ENCODE results near the gene PRPF40A. TPM values are rescaled to one million over a fixed set of nuclear protein-coding genes. Genes with fewer than 3 reads are reported as not detected.

The PRPF40A gene
- total and polyA plus RNA-seq, 8 donors, result 11.3 to 185 (median 71.7) TPM

GRCh38 chr2:152676461-152676860 lies 40.8 kb downstream of the PRPF40A start:
- no peaks in the 10 kb centered on the region for H3K4me1 ChIP-seq
- DNase-seq, result no peak
- peaks cover 24 to 99% (median 96%) of the 10 kb centered on the region in 4 donors for H3K36me3 ChIP-seq
- no peak overlapping the region for H3K4me3 ChIP-seq
- intact Hi-C loops (cut with DNase I; ENCODE audit: low total_unique reads), result no loop called here
- H3K27ac ChIP-seq, result no peak overlapping the region
- TF ChIP-seq EP300 (IDR thresholded peaks at IDR 0.05), result no peak
- no peak for TF ChIP-seq POLR2AphosphoS5 (IDR thresholded peaks at IDR 0.05)
- no peak for TF ChIP-seq CTCF (IDR thresholded peaks at IDR 0.05)
- no peak for TF ChIP-seq POLR2A (IDR thresholded peaks at IDR 0.05)
- no peaks in the 10 kb centered on the region for H3K9me3 ChIP-seq
- WGBS, 5 donors, result 91 to 97% (median 95%) methylated on average over 3 of the region's 3 CpGs
- no peaks in the 10 kb centered on the region for H3K27me3 ChIP-seq

GRCh38 chr2:152674334-152674733 lies 42.9 kb downstream of the PRPF40A start:
- TF ChIP-seq POLR2A (IDR thresholded peaks at IDR 0.05) (no peak), CTCF (IDR thresholded peaks at IDR 0.05) (no peak), POLR2AphosphoS5 (IDR thresholded peaks at IDR 0.05) (no peak), EP300 (IDR thresholded peaks at IDR 0.05) (no peak)
- intact Hi-C loops (cut with DNase I; ENCODE audit: low total_unique reads), result no loop called here
- Histone ChIP-seq H3K9me3 (no peaks in the 10 kb centered on the region), H3K27ac (no peak overlapping the region), H3K4me3 (no peak overlapping the region), H3K4me1 (no peaks in the 10 kb centered on the region), H3K27me3 (no peaks in the 10 kb centered on the region), H3K36me3 (peaks cover 24 to 99% (median 98%) of the 10 kb centered on the region in 4 donors)
- WGBS, 5 donors, result 91 to 96% (median 93%) methylated on average over 4 of the region's 4 CpGs
- no peak for DNase-seq

GRCh38 chr2:152664725-152665124 lies 52.5 kb downstream of the PRPF40A start:
- intact Hi-C loops (cut with DNase I; ENCODE audit: low total_unique reads), result no loop called here
- H3K4me1 ChIP-seq, result no peaks in the 10 kb centered on the region
- H3K27ac ChIP-seq, result no peak overlapping the region
- WGBS, 5 donors, result 89 to 97% (median 96%) methylated on average over 7 of the region's 7 CpGs
- no peaks in the 10 kb centered on the region for H3K9me3 ChIP-seq
- no peak for DNase-seq
- H3K27me3 ChIP-seq, result no peaks in the 10 kb centered on the region
- no peak overlapping the region for H3K4me3 ChIP-seq
- TF ChIP-seq POLR2AphosphoS5 (IDR thresholded peaks at IDR 0.05), result no peak
- TF ChIP-seq EP300 (IDR thresholded peaks at IDR 0.05), result no peak
- no peak for TF ChIP-seq POLR2A (IDR thresholded peaks at IDR 0.05)
- TF ChIP-seq CTCF (IDR thresholded peaks at IDR 0.05), result no peak
- H3K36me3 ChIP-seq, result peaks cover 46 to 100% (median 99%) of the 10 kb centered on the region in 4 donors

GRCh38 chr2:152661076-152661475 lies 56.2 kb downstream of the PRPF40A start:
- Histone ChIP-seq H3K27me3 (no peaks in the 10 kb centered on the region), H3K36me3 (peaks cover 61 to 100% (median 100%) of the 10 kb centered on the region in 4 donors), H3K4me1 (no peaks in the 10 kb centered on the region), H3K4me3 (no peak overlapping the region), H3K27ac (no peak overlapping the region), H3K9me3 (no peaks in the 10 kb centered on the region)
- no peak for TF ChIP-seq POLR2AphosphoS5 (IDR thresholded peaks at IDR 0.05)
- TF ChIP-seq POLR2A (IDR thresholded peaks at IDR 0.05), result no peak
- TF ChIP-seq EP300 (IDR thresholded peaks at IDR 0.05), result no peak
- TF ChIP-seq CTCF (IDR thresholded peaks at IDR 0.05), result no peak
- intact Hi-C loops (cut with DNase I; ENCODE audit: low total_unique reads), result no loop called here
- DNase-seq, result no peak
- 93 to 100% (median 94%) methylated on average over 4 of the region's 4 CpGs for WGBS, 5 donors

All from stomach (tissue), 9 donors.